GM19035 (cell line): Measurements from ENCODE around the gene NTM.

Experiments
- ATAC-seq: cut with Tn5 transposase; IDR thresholded peaks from one replicate; pipeline ENCODE4 v1.9.1; 2021; ENCODE audit not compliant: unreplicated experiment

The NTM gene

DNA sequence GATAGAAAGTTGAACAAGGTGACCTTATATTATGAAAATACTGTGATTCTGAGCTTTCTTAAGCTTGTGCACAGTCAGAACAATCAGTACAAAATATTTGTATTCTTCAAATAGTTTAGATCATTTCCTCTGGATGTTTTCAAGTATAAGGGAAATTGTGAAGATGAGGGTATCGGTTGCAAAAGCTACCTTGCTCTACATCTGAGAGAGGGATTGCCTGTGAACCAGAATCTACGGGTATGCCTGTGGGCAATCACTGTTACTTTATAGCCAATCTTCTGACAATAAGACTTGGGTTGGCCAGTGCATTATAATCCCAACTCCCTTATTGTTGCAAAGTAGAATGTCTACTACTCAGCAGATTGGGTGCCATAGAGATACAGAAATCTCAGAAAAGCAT lies 90.5 kb downstream of the NTM start:
- ATAC-seq = no peak

GRCh38 chr11:131462622-131463021 lies 92.2 kb downstream of the NTM start:
- ATAC-seq = no peak

GRCh38 chr11:131463162-131463561 lies 92.7 kb downstream of the NTM start:
- no peak for ATAC-seq

- ATAC-seq = no peak
These were observed 93.4 kb downstream of the NTM start for GRCh38 chr11:131463649-131464425.

- ATAC-seq = no peak
These were observed 94.0 kb downstream of the NTM start for GRCh38 chr11:131464461-131464860.

DNA sequence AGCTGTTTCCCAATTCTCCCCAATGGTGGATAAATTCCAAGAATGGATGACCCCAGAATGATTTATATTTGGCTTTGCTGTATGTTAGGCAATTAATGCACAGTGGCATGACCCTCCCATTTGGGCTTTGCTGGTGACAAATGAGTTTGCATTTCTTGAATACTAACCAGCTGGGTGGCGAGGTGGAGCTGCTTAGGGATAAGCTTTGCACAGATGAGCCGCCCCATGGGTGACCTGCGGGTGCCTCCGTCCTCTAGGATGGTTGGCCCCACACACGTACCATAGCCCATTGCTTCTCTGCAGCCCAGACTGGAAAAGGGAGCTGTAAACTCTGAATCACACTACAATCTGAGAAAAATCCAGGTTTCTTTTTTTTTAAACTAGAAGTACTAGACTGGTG lies 94.6 kb downstream of the NTM start:
- no peak for ATAC-seq

- ATAC-seq = no peak
These were observed 95.3 kb downstream of the NTM start for GRCh38 chr11:131465746-131466145.

- no peak for ATAC-seq
These were observed 97.4 kb downstream of the NTM start for GRCh38 chr11:131467645-131468394.

DNA sequence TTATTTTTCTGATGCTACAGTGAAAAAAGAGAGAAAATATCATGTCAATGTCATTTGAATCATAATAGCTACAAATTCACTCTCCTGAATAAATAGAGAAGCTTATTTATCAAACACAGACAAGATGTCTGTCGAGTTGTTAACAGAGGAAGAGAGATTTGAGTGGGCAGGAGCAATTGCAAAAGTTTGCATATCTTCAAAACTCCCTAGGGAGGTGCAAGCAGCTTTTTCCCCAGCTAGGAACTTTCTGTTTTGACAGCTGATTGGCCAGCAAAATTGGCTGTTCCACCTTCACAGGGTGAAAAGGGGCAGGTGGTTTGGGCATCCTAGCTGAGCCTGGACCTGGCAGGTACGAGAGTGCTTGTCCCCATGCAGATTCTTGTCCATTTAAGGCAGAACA lies 98.2 kb downstream of the NTM start:
- no peak for ATAC-seq

GRCh38 chr11:131470216-131470925 lies 100.0 kb downstream of the NTM start:
- ATAC-seq = no peak

DNA sequence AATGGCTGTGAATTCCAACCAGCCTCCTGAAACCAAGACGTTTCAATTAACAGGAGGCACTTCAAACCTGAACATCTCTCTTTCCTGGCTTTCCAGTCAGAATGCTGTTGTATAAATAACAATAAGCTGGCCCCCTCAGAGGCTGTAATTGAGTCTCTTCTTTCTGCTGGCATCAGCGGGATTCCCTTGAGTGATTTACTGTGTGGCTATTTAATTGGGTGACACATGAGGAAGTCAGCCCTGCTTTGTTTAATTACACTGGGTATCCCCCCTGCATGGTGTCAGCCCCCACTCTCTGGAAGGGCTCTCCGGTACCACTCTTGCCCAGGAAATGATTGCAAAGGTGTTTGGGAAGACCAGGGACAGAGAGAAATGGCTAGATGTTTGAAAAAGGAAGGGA lies 101.6 kb downstream of the NTM start:
- no peak for ATAC-seq

DNA sequence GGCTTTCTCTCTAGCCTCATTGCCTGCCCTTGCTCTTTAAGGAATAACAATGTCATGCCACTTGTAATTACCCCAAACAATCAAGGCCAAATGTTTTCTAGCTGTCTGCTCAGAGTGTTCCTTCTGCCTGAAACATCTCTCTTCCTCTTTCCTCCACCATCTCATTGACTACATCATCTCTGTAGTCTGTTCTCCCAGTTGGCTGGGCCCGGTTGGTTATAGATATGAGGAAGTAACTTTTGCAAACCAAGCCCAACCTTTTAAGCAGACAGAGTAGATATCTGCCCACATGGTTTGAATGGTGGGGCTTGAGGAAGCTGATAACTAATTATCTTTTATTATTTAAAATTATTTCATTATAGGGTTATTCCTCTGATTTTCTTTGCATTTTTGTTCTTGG lies 104.5 kb downstream of the NTM start:
- no peak for ATAC-seq

DNA sequence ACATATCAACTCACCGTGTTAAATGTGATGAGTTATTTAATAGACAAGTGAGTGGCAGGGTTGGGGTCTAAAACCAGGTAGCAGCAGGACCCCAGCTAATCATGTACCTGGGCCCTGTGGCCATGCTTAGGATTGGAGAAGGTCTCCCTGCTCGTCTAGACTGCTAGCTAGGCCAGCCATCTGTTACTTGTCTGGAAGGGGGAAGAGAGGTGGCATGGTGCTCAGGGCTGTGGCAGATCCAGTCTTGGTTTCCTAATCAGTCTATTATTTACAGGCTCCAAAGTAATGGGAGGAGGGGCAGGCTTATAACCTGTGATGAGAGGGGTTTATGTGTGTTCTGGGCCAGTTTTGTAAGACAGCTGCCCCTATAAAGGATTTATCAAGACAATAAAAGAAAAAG lies 105.9 kb downstream of the NTM start:
- ATAC-seq = no peak

GRCh38 chr11:131478341-131478740 lies 107.9 kb downstream of the NTM start:
- no peak for ATAC-seq

GRCh38 chr11:131481303-131481702 lies 110.9 kb downstream of the NTM start:
- ATAC-seq = no peak

- ATAC-seq = no peak
These were observed 111.6 kb downstream of the NTM start for GRCh38 chr11:131481971-131482370.

GRCh38 chr11:131483453-131483852 lies 113.0 kb downstream of the NTM start:
- no peak for ATAC-seq

DNA sequence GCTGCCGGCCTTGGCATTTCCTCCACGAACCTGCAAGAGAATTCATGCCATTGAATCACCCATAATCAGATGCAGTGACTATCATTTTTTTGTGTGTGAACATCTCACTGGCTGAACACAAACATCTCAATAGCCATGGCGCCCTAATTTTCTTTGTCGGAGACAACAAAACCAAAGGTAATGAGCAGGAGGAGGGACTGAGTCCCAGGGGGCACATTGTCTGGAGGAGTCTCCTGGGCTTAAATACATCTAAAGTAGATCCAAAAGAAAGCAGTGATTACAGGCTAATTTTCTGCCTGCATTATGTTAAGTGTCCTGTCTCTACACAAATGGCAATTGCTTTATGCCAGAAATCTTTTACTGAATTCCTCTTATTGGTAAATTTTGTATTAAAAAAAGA lies 113.5 kb downstream of the NTM start:
- no peak for ATAC-seq

GRCh38 chr11:131486100-131486499 lies 115.7 kb downstream of the NTM start:
- no peak for ATAC-seq

DNA sequence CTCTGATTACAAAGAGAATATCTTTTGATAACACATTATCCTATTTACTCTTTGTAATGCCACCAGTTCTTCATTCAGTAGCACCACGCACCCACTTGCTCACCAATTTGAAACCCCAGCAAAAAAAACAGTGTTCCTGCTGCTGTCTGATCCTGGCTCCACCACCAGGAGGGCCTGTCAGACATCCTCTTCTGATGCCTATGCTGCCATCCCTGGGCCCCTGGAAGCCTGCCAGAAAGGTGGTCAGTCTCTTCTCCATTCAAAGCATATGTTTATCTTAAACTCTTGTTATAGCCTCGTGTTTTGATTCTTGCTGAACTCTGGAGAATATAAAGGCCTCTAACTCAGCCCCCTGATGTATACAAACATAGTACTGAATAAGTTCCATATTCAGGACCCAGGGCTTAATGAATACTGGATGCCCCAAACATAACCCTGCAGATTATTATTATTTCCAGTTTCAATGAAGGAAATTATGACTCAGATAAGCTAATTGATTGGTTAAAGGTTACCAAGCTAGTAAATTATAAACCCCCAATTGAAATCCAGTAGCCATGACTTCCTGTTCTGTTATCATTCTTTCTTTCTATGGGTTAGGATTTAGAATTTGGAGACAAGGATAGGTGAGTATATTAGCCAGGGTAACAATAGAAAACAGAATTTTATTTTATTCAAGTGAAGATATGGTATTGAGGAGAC lies 116.7 kb downstream of the NTM start:
- ATAC-seq = no peak

DNA sequence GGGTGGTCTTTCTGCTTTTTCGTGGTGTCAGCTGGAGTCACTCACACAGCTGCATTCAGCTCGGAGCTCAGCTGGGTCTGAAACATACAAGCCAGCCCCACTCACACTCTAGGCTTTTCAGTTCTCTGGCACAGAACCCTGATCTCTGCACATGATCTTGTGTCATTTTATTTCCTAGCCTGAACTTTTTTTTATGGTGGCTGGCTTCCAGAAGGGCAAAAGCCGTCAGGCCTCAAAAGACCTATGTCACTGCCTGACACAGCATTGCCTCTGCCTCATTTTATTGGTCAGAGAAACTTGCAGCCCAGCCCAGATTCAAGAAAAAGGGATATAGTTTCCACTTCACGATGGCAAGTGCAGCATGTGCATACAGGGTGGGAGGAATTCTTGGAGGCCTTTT lies 117.8 kb downstream of the NTM start:
- ATAC-seq = no peak
